Panc1 (cell line): ENCODE data around the gene COX15. TPM values are rescaled to one million over a fixed set of nuclear protein-coding genes. Genes with fewer than 3 reads are reported as not detected.

ENCODE experiments used
- ATAC-seq: fragments of 200-7000 bp; cut with Tn5 transposase; 2 replicates; pipeline ENCODE4 v1.9.1; 2020; ENCODE audit warnings: mild to moderate bottlenecking, moderate library complexity
- BruUV-seq: library from RNA; stranded (reverse); fragments of 400-500 nt; replicated peaks from 2 replicates; lab custom pipeline; 2021; lab: Mats Ljungman, UMichigan
- CTCF ChIA-PET: fragments of 300-600 bp; sonication (Branson Sonifier 250); formaldehyde crosslinking; loops from one replicate; lab custom pipeline; 2022; ENCODE audit warnings: antibody characterized with exemption; lab: Charles Lee
- POLR2A ChIA-PET: fragments of 300-600 bp; sonication (Branson Sonifier 250); formaldehyde crosslinking; loops from one replicate; lab custom pipeline; 2022; ENCODE audit warnings: antibody characterized with exemption; lab: Charles Lee
- DNase-seq: peaks from one replicate; pipeline ENCODE4 v3.0.0-alpha.2; 2010; ENCODE audit warnings: low read depth, low spot score
- H3K27ac ChIP-seq: 2 replicates; pipeline ENCODE4 v1.5.1; 2011; ENCODE audit warnings: mild to moderate bottlenecking, low read length, inconsistent platforms
- H3K27me3 ChIP-seq: fragments of 200-500 bp; sonication (Bioruptor generic); 2 replicates; pipeline ENCODE4 v1.6.0; 2014; ENCODE audit warnings: low read length, inconsistent platforms; ENCODE audit not compliant: control insufficient read depth, insufficient read depth
- H3K36me3 ChIP-seq: fragments of 200-500 bp; sonication (Bioruptor generic); 2 replicates; pipeline ENCODE4 v1.5.1; 2014; ENCODE audit warnings: inconsistent platforms, mild to moderate bottlenecking, low read length, moderate library complexity; ENCODE audit not compliant: control insufficient read depth, insufficient read depth
- H3K4me1 ChIP-seq: 2 replicates; pipeline ENCODE4 v1.5.1; 2011; ENCODE audit warnings: inconsistent platforms, mild to moderate bottlenecking, low read length, moderate library complexity; ENCODE audit not compliant: control insufficient read depth, insufficient read depth
- H3K4me3 ChIP-seq, 2 experiments: 2 replicates each; pipeline ENCODE4 v1.5.1; 2011 to 2012; ENCODE audit warnings: low read depth in 2 of 2, low read length in 2 of 2, mild to moderate bottlenecking in 2 of 2, inconsistent platforms in 1 of 2, moderate library complexity in 1 of 2
- H3K9me3 ChIP-seq: fragments of 200-500 bp; sonication (Bioruptor generic); 2 replicates; pipeline ENCODE4 v1.5.1; 2014; ENCODE audit warnings: low read depth, mild to moderate bottlenecking, inconsistent platforms, low read length, moderate library complexity; ENCODE audit not compliant: control insufficient read depth, insufficient read depth
- POLR2AphosphoS5 ChIP-seq: IDR thresholded peaks from 2 replicates; pipeline ENCODE4 v1.6.1; 2012; ENCODE audit warnings: mild to moderate bottlenecking, low read depth, low read length, moderate library complexity
- SIN3A ChIP-seq: IDR thresholded peaks from 2 replicates; pipeline ENCODE4 v1.6.1; 2012; ENCODE audit warnings: low read depth, mild to moderate bottlenecking, low read length, moderate library complexity, borderline replicate concordance; ENCODE audit not compliant: insufficient read depth
- TCF7L2 ChIP-seq: IDR thresholded peaks from 2 replicates; pipeline ENCODE4 v1.6.1; 2011; ENCODE audit warnings: mild to moderate bottlenecking, low read depth, low read length, inconsistent platforms
- in situ Hi-C: cut with HindIII; loops from 2 replicates; pipeline ENCODE4 v1.10.0; 2016; ENCODE audit warnings: low sequenced_read_pairs, low pct_unique_long_range_greater_than_20kb
- intact Hi-C: fragments of 100-400 bp; cut with micrococcal nuclease; formaldehyde crosslinking; loops from one replicate; pipeline ENCODE4 v1.10.0; 2022; ENCODE audit not compliant: unreplicated experiment
- total RNA-seq: library from RNA; stranded (reverse); gene quantifications from one replicate; pipeline ENCODE4 v1.2.1, GENCODE V29; 2021; ENCODE audit not compliant: unreplicated experiment
- TF ChIP-seq, protein P1 (sequence below): fragments of 450-650 bp; IDR thresholded peaks from 2 replicates; pipeline ENCODE4 v1.5.1; 2017; ENCODE audit warnings: mild to moderate bottlenecking
- TF ChIP-seq, protein P2 (sequence below), 2 experiments: IDR thresholded peaks; 2 replicates each; pipeline ENCODE4 v1.6.1; 2011 to 2012; ENCODE audit warnings: low read depth in 2 of 2, control low read depth in 1 of 2, low read length in 1 of 2, mild to moderate bottlenecking in 1 of 2, moderate library complexity in 1 of 2; ENCODE audit not compliant: insufficient read depth in 1 of 2

The COX15 gene
- total RNA-seq, 1 experiment from 2014 or later = 62.9 TPM

DNA sequence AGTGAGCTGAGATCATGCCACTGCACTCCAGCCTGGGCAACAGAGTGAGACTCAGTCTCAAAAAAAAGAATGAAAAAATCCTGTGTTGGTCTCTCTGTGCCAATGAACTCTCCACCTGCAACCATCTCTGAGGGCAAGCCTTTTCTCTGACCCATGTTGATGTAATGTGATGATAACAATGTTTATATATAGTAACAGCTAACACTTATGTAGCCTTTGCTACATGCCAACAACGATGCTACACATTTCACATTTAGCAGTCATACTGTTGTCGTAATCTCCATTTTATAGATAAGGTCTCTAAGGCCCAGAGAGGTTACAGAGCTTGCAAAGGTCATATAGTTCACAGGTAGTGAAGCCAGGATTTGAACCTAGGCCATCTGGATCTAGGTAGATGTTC is 11.5 kb downstream of the COX15 start:
- no peak for DNase-seq

DNA sequence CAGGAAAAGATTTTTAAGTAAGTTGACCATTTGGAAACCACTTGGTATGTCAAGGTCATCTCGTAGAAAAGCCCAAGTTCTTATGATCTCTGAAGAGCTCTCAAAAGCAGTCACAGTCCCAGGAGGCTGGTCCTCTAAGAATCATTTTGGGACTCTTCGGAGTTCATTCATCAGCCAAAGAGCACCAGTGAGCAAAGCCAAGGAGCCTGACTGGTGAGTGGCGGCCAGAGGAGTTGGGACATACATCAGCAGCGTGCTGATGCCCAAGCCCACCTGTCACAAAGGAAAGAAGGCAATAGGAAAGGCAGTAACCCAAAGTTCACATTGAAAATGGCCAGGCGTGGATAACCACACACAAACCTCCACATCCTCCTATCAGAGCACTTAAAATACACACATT is 17.5 kb downstream of the COX15 start:
- TF ChIP-seq TCF7L2 = no peak
- no peak for TF ChIP-seq POLR2AphosphoS5
- TF ChIP-seq, protein P1, sequence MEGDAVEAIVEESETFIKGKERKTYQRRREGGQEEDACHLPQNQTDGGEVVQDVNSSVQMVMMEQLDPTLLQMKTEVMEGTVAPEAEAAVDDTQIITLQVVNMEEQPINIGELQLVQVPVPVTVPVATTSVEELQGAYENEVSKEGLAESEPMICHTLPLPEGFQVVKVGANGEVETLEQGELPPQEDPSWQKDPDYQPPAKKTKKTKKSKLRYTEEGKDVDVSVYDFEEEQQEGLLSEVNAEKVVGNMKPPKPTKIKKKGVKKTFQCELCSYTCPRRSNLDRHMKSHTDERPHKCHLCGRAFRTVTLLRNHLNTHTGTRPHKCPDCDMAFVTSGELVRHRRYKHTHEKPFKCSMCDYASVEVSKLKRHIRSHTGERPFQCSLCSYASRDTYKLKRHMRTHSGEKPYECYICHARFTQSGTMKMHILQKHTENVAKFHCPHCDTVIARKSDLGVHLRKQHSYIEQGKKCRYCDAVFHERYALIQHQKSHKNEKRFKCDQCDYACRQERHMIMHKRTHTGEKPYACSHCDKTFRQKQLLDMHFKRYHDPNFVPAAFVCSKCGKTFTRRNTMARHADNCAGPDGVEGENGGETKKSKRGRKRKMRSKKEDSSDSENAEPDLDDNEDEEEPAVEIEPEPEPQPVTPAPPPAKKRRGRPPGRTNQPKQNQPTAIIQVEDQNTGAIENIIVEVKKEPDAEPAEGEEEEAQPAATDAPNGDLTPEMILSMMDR = no peak
- TF ChIP-seq, protein P2, sequence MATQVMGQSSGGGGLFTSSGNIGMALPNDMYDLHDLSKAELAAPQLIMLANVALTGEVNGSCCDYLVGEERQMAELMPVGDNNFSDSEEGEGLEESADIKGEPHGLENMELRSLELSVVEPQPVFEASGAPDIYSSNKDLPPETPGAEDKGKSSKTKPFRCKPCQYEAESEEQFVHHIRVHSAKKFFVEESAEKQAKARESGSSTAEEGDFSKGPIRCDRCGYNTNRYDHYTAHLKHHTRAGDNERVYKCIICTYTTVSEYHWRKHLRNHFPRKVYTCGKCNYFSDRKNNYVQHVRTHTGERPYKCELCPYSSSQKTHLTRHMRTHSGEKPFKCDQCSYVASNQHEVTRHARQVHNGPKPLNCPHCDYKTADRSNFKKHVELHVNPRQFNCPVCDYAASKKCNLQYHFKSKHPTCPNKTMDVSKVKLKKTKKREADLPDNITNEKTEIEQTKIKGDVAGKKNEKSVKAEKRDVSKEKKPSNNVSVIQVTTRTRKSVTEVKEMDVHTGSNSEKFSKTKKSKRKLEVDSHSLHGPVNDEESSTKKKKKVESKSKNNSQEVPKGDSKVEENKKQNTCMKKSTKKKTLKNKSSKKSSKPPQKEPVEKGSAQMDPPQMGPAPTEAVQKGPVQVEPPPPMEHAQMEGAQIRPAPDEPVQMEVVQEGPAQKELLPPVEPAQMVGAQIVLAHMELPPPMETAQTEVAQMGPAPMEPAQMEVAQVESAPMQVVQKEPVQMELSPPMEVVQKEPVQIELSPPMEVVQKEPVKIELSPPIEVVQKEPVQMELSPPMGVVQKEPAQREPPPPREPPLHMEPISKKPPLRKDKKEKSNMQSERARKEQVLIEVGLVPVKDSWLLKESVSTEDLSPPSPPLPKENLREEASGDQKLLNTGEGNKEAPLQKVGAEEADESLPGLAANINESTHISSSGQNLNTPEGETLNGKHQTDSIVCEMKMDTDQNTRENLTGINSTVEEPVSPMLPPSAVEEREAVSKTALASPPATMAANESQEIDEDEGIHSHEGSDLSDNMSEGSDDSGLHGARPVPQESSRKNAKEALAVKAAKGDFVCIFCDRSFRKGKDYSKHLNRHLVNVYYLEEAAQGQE (IDR thresholded peaks at IDR 0.05; ENCODE audit: insufficient read depth in 1 of 2, low read depth in 2 of 2, low read length in 1 of 2) = no peak
- TF ChIP-seq SIN3A = no peak
- ChIA-PET CTCF (interaction anchor here (0.7 kb wide), 1 partner anchor 310 kb away, joined by 5 read pairs; no protein-coding TSS in a partner anchor), POLR2A (no interaction called here)
- no TSS peak for BruUV-seq
- Histone ChIP-seq H3K27ac (no peak overlapping the region), H3K4me3 (no peak overlapping the region), H3K36me3 (peaks cover 35% of the 10 kb centered on the region), H3K27me3 (no peaks in the 10 kb centered on the region), H3K4me1 (no peaks in the 10 kb centered on the region; the same call in 1 of the 2 replicates), H3K9me3 (no peaks in the 10 kb centered on the region)
- no peak for ATAC-seq
- in situ Hi-C loops (no loop called here), intact Hi-C loops (loop anchor here (5.0 to 10.0 kb wide), 3 partner anchors 82 to 280 kb away; partner anchors contain the start of gene GOT1)
- no peak for DNase-seq

More for the DNA sequence above, 11.5 kb downstream of the COX15 start:
- Histone ChIP-seq H3K4me3 (no peak overlapping the region), H3K27ac (no peak overlapping the region), H3K4me1 (no peaks in the 10 kb centered on the region), H3K9me3 (no peaks in the 10 kb centered on the region), H3K36me3 (peaks cover 23% of the 10 kb centered on the region), H3K27me3 (no peaks in the 10 kb centered on the region)
- intact Hi-C loops (no loop called here), in situ Hi-C loops (no loop called here)
- ATAC-seq = no peak
- TF ChIP-seq TCF7L2 = no peak
- TF ChIP-seq, protein P1 = no peak
- no peak for TF ChIP-seq SIN3A
- no peak for TF ChIP-seq POLR2AphosphoS5
- TF ChIP-seq, protein P2 (IDR thresholded peaks at IDR 0.05; ENCODE audit: insufficient read depth in 1 of 2, low read depth in 2 of 2, low read length in 1 of 2) = no peak
- no TSS peak for BruUV-seq
- CTCF ChIA-PET = no interaction called here
- POLR2A ChIA-PET = no interaction called here
